Gastrocnemius medialis (tissue), 4 donors: ENCODE measurements around the gene NANOS3.
A peak's percentile ranks its signal among the peaks of the same experiment; 100 is the strongest.

Source experiments
- CTCF ChIP-seq, 5 experiments: fragments of 450-650 bp in 3 of 5; fragments of 200-600 bp in 2 of 5; sonication (generic) in 2 of 5; IDR thresholded peaks in 4 of 5; conservative IDR thresholded peaks in 1 of 5; 1 replicate in 4 of 5; 2 replicates in 1 of 5; pipeline ENCODE4 v1.5.1; 2016 to 2019; ENCODE audit warnings: antibody characterized with exemption in 5 of 5, mild to moderate bottlenecking in 3 of 5, moderate library complexity in 3 of 5
- POLR2A ChIP-seq, 2 donors: fragments of 450-650 bp; IDR thresholded peaks; one replicate each; pipeline ENCODE4 v1.6.1; 2017; ENCODE audit warnings: antibody characterized with exemption in 2 of 2, mild to moderate bottlenecking in 2 of 2, moderate library complexity in 2 of 2

- peak; percentile 58 to 60 for TF ChIP-seq POLR2A (IDR thresholded peaks at IDR 0.05)
- no peak for TF ChIP-seq CTCF (IDR thresholded peaks at IDR 0.05 in 4 of 5, conservative IDR thresholded peaks at IDR 0.05 in 1 of 5)
These were observed 26.7 kb upstream of the NANOS3 start for GRCh38 chr19:13849991-13850909.
